GM12801 (cell line): ENCODE results near the gene NDST3.

ENCODE experiments used
- CTCF ChIP-seq: IDR thresholded peaks from one replicate; pipeline ENCODE4 v1.5.1; 2011; ENCODE audit warnings: control low read depth; ENCODE audit not compliant: insufficient read length; ENCODE audit errors: extremely low read depth

Gene NDST3

DNA sequence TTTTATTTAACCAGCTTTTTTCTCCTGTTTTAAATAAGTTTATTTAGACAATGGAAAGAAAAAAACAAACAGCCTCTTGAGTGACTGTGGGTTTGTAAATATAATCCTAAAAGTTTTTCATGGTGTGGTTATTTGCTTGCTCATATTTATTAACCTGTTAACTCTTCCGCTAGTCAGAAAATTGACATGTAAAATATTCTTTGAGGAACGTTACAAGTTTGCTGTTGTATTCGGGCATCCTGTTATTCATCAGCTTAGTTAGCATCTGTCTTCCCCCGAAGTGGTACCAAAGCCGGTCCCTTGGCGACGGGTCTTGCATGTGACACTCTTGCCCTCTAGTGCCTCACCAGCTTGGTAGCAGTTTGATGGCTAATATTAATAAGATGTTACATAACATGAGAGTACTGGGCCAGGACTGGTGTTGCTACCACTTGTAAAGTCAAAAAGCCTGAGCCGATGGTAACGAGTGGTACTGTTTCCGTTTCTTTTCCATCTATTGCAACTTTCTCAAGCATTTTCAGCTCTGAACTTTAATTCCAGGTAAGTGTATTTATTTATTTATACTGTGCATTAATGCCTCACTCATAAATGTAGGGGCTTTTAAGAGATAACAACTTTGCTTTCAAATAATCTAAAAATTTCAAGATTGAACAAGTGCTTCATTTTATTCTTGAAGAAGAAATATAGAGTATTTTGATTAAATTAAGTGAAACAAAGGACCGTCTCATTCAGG, at the start of gene NDST3:
TSS of gene NDST3 (plus strand) at position 434 of the 733 bp plus-strand sequence. CDS start 19,425 bp downstream, outside the sequence.
- no peak for TF ChIP-seq CTCF

- no peak for TF ChIP-seq CTCF
Measured at GRCh38 chr4:117986321-117986720, 48.0 kb upstream of the NDST3 start.

- TF ChIP-seq CTCF: no peak
Measured at GRCh38 chr4:117987464-117987863, 46.8 kb upstream of the NDST3 start.

DNA sequence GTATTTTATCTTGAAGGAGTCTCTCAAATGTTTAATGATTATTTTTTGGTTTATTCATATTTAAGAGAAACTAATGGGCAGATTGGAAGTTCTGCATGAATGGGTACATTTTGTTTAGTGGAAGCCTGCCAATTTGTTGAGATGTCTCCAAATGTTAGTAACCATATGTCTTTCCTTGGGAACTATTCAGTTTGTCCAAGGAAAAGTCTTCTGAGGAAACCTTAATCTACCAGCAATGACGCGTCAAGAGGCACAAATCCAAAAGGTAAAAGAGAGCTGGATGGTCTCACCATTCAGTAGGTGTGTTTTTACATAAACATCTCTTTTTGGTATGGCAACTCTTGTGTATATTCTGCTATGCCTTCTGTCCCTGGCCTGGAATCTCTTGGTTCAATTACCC, 37.4 kb upstream of the NDST3 start:
- TF ChIP-seq CTCF: no peak

DNA sequence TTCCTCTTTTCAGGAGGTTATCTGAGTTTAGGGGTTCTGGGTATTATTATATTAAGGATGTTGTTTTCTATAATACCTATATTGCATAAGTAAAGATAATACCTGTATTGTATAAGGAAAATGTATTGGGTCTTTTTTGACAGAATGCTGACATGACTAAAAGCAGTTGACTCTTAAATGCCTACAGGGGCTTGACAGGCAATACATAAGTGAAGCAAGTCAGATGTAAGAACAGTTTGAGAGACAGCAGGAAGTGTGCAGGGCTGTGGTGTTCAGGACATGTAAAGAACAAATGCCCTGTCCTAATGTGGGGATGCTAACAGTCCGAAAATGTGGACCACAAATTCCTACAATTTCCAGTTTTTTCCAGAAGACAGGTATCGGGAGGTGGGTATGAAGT, 30.2 kb upstream of the NDST3 start:
- no peak for TF ChIP-seq CTCF

GRCh38 chr4:118005883-118006282, 28.4 kb upstream of the NDST3 start:
- no peak for TF ChIP-seq CTCF

DNA sequence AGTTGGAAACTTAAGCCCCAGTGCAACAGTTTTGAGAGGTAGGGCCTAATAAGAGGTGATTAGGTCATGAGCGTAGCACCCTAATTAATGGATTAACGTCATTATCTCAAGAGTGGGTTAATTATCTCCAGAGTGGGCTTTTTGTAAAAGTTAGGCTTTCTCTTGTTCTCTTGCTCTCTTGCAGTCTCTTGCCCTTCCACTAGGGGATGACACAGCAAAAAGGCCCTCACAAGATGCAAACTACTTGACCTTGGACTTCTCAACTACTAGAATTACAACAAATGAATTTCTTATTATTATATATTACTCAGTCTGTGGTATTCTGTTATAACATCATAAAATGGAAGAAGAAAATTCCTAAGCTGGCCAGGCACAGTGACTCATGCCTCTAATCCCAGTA, 22.1 kb upstream of the NDST3 start:
- TF ChIP-seq CTCF: no peak

GRCh38 chr4:118014831-118015230, 19.5 kb upstream of the NDST3 start:
- TF ChIP-seq CTCF: no peak
